Measurements from ENCODE around the gene EML6.

The EML6 gene

DNA sequence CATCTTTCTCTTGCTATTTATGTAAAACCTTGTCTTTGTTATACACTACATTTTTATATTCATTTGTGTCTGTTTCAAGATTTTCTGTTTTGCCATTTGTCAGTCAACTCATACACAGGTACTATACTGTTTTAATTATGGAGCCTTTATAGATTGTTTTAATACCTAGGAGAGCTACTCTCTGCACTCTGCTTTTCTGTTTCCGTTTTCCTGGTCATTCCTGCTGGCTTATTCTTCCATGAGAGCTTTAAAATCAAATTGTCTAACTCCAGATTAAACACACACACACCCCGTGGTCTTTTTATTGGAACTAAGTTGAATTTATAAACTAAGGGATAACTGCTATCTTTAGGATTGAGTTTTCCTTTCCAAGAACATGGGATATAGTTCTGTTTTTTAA is 165.6 kb downstream of the EML6 start:
- no peak for DNase-seq

DNA sequence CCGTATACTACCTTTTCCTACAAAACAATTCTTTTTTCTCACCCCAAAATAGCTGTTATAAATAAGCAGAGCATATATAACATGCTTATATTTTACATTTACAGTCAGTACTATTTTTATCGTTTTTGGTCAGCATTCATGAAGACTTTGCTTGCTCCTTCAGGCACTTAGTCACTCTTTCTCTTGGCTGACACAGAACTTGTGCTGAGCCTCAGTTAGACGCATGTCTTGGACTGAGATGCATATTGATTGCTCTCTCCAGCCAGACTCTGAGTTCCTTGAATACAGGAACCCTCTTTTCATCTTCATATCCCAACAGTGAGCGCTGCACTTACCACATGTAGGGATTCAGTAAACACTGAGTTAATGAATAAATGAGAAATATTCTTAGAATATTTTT is 168.4 kb downstream of the EML6 start:
- DNase-seq, result no peak

DNA sequence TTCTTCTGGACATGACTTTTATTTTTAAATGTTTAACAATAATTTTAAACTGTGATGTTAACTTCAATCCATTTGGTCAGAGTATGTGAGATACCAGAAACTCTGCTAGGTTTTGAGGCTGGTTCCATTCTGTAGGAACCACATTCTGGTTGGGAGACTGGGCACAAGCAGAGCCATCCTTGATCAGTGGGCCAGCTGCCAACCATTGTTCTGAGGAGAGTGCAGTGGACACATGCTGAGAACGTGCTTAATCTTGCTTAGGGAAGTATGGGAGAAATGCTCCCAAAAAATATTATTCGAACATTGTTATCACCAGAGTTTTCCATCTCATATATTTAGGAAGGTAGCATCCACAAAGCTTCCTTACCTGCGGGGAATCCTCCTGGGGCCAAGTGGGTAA is 171.0 kb downstream of the EML6 start:
- DNase-seq, result no peak

DNA sequence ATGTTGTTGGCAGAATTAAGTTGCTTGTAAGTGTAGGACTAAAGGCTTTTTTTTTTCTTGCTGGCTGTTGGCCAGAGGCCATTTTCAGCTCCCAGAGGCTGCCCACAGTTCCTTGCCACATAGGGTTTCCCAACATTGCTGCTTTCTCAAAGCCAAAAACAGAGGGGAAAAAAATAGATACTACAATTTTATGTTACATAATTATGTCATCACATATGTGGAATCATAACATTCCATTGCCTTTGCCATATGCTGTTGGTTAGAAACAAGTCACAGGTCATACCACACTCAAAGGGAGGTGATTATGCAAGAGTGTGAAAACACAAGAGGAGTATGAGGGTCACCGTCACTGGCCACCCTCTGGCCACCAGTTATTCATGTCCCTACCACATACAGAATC is 172.3 kb downstream of the EML6 start:
- no peak for DNase-seq

DNA sequence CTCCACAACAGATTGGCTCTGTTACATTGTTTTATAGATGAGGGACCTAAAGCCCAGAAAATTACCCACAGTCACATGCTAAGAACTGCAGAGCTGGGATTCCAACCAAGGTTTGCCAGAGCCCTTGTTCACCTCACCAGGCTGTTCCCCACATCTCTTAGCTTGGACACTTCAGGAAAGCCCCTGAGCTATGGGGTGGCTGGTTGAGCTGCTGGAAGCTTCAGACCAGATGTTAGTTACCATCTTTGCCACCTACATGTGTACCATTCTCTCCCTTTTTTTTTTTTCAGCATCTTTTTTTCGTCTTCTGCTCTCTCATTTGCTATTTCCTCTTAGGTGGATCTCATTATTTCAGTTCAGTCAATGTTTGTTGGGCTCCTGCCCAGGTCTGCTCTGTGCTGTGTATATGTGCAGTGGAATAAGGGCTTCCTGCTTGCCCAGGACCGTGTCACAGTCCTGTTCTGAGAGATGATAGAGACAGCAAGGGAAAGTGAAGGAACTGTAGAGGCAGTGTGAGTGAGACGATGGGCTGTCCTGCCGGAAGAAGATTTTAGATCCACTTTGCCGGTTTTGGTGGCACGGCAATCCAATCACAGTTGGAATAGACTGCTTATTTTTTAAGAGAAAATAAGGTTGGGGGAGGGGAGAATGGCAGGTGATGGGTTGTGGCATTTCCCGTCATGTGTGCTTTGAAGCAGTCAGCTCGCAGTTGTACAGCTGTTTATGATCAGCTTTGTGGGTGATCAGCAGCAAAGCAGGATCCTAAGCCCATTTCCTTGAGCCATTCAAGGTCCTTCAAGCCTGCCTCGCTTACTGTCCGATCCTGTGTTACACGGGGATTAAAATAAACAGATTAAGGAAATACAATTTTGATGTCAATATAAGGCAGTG is 174.2 kb downstream of the EML6 start:
- DNase-seq, result no peak

DNA sequence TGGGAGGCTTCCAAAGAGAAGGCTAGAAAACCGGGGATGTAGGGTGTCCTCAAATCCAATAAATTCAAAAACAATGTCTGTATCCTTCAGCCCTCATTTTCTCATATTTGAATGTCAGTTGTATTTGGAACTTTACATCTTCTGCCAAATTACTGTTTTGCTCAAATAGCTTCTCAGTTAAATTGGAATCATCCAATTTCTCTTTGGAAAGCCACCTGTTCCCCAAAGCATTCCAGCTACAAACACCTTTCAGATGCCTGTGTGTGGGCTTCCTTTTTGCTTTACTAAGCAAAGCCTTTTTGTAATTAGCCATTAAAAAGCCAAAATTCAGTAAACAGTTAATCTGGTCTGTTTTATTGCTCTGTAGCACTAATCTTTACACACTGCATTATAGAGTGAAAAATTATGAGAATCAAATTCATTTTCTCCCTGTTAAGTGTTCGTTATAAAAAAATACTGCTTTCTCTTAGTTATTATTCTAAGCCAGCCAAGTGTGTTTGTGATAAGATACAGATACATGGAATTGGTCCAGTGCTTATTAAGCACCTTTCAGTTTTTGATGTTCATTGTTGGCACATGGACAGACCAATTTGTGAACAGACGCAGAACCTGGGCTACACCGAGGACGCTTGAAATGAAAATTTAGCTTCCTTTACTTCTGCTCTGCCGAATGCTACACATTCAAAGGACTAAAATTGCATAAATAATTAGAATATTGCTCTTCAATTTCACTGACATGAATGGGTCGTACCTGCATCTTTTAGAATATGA is 175.2 kb downstream of the EML6 start:
- no peak for DNase-seq

DNA sequence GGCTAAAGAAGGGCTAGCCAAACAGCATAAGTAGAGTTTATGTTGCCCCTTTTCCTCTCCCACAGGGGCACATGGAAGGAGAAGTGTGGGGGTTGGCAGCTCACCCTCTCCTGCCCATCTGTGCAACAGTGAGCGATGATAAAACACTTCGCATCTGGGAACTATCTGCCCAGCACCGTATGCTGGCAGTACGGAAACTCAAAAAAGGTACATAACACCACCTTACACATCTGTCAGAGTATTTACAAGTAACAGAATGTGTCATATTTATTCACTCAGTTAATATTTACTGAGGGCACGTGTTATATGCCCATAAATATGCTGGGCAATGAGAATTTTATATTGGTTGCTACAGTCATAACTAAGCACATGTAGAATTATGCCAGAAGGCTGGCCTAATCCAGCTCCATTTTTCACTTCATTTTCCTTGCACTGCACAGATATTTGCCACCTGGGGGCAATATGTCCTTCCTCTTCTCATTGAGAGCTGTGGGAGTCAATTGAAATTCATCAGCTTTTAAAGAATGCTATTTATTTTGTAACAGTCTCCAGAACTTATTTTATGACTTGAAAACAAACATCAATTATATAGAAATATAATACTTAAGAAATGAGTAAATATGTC is 176.2 kb downstream of the EML6 start:
- no peak for DNase-seq

DNA sequence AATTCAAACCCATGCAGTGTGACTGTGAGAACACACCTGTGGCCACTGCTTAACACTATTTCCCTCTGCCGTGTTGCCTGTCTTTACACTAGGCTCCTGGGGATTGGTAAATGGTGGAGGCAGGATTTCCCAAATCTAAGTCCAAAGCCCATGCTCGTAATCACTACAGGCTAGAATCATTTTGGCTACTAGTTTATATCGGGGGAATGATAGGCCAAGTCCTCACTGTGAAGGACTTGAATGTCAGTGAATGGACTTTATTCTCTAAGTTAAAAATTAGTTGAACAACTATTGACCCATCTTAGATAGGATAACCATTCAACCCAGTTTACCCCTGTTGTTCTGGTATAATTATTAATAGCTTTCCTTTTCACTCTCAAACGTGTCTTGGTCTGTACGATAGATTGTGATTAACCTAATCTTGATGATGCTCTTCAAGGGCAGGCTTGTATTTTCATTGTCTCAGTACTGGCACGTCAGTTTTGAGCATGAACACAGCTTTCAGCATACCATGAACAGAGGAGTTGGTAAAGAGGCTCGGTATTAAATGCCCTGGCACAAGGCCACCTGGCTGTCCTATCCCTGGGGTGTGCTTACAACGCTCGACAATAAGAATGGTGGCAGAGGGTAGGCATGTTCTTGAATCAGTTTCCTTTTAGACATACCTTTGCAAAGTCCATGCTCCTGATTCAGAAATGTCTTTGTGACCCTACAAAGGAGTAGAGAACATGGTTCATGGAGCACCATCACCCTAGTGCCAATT is 177.9 kb downstream of the EML6 start:
- no peak for DNase-seq

DNA sequence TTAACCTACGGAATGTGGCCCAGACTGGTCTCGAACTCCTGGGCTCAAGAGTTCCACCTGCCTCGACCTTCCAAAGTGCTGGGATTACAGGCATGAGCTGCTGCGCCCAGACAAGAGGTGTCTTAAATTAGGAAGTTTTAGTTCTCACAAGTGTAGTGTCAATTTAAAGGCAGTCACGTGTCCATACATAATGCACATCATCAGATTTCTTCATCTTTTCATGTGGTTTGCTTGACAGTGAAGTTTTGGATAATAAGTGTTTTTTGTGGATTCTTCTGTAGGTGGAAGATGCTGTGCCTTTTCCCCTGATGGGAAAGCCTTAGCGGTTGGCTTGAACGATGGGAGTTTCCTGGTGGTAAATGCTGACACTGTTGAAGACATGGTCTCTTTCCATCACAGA is 179.3 kb downstream of the EML6 start:
- DNase-seq, result no peak

DNA sequence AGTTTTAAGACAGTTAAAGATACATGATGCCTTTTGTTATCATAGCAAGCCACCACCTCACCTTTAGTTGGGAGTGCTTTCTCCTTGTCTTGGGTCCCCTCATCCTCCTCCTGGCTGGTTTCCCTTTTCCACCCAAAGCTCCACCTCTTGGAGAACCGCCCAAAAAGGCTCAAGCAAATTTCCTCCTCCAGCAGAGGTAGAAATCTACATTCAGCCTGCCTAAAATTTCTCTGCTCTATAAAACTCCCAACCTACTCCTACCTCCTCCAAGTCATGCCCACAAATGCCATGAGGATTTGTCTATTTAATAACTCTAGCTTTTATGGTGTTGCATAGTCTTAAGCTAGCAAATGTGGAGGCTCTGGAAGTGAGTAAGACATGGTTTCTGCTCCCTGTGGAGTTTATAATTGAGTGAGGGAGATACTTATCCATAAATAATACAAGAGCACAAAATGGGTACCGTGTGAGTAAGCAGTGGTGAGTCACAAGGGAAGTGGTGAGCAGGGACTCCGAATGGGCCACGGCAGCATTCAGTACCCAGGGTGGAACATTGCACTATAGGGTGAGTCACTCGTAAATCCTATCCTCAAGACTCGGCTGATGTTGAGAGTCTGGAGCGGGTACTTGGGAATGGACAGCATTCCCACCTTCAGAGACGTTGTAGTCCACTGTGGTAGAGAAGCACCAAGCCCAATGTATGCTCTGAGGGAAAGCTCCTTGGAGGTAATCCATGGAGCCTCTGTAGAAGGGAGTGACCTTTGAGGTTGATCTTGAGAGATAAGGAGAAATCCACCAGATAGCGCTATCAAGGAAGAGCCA is 180.5 kb downstream of the EML6 start:
- DNase-seq, result peak; percentile 89

DNA sequence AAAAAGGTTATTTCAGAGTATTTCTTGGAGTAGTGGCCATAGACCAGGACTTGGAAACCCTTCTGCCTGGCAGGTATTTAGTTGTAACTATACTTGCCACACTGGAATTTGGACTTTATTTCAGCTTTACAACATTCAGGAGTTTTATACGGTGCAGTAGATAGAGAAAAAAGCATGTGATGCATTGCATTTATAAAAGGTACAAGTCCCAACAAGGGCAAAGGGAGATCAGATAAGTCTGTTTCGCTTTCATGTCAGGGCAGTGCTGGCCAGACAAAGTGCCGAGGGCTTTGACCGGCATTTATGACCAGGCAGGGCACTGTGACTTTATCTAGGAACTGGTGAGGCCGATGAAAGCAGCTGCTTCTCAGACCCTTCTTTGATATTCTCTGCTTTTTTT is 181.4 kb downstream of the EML6 start:
- no peak for DNase-seq

DNA sequence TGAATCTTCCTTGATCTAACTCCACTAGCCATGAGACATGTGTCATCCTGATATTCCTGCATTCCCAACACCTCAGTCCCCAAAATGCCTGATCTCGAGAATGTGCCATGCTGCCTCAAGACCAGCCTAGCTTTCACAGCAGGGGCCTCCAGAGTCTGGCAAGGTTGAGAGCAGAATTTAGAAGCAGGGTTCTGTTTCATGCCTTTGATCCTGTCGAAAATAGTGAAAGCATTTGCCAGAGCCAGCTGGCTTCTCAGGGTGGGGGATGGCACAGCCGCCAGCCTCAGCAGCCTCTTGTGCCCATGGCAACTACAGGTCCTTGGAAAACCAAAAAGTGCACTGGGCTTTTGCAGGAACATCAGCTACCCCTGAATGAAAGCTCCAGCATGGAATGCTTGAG is 183.3 kb downstream of the EML6 start:
- no peak for DNase-seq

DNA sequence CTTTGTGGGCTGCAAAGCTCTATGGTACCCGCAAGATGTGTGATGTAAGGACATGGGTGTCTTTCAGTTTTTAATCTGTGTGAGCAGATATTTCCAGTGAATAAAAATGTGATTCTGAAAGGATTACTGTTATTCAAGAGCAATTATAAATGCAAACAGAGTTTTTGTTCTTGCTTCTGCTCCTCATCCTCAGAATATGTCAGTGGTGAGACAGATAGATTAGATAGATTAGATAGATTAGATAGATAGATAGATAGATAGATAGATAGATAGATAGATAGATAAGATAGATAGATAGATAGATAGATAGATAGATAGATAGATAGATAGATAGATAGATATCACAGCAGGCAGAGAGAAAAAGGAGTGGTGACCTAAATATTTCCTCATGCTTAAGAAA is 184.2 kb downstream of the EML6 start:
- DNase-seq, result no peak

DNA sequence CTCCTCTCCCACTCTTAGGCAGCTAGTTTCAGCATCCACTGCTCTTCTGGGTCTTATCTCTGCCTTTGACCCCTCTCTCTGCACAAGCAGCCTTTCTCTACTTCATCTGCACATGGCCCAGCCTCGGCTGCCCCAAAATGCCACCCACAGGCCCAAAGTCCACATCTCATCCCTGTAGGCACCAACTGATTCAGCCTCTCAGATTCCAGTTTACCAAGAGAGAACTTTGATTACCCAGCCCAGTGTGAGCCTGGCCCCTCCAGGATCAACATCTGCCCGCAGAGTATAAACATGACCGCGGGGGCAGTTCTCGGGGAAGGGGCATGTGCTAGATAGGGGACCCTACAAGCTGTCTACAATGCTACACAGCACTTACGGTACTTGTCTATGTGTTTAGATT is 185.1 kb downstream of the EML6 start:
- DNase-seq, result no peak

DNA sequence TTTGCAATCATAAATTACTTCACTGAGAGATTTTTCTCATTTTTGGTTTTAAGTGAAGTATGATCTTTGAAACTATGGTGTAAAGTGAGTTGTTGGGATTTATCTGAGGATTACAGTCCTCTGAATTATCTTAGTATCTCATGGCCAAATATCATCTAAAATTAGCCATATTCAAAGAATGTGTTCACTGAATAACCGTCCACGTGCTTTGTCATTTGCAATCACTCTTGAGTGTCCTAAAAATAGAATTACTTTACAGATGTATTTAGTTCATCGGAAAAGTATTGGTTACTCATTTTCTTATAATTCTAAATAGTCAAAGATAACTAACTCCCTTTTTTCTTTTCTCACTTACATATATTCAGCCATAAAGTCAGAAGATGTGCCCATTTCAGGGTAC is 185.5 kb downstream of the EML6 start:
- no peak for DNase-seq

DNA sequence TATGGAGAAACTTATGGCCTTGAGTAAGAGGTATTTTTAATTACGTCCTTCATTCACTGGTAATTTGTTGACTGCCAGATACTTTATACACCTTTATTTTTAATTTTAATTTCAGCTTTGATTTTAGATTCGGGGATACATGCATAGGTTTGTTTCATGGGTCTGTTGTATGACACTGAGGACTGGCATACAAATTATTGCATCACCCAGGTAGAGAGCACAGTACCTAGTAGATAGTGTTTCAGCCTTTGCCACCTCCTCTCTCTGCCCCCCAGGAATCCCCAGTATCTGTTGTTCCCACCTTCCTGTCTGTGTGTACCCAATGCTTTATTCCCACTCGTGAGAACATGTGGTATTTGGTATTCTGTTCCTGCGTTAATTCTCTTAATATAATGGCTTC is 188.8 kb downstream of the EML6 start:
- DNase-seq, result no peak

DNA sequence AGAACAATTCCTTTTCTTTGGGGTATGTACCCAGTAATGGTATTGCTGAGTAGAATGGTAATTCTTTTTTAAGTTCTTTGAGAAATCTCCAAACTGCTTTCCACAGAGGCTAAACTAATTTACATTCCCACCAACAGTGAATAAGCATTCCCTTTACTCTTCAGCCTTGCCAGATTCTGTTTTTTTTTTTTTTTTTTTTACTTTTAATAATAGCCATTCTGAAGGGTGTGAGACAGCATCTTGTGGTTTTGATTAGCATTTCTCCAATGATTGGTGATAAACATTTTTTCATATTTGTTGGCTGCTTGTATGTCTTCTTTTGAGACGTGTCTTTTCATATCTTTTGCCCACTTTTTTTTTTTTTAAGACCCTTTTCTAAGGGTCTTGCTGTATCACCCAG is 189.4 kb downstream of the EML6 start:
- DNase-seq, result no peak

DNA sequence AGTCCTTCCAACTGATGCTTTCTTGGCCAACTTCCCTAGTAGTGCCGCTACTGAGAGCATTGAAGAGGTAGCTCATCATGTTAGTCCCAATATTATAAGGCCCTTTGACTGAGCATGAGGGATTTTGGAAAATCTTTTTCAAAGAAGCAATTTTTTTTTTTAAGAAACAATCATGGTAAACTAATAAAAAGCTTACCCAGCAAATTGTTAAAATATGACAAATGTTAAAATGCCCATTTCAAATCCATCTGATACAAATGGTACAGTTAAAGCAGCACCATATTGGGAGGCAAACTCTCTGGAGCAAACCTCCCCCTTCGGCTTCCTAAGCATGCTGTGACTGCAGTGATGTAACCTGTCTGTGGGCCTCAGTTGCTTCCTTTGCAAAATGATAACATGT is 191.2 kb downstream of the EML6 start:
- DNase-seq, result no peak

DNA sequence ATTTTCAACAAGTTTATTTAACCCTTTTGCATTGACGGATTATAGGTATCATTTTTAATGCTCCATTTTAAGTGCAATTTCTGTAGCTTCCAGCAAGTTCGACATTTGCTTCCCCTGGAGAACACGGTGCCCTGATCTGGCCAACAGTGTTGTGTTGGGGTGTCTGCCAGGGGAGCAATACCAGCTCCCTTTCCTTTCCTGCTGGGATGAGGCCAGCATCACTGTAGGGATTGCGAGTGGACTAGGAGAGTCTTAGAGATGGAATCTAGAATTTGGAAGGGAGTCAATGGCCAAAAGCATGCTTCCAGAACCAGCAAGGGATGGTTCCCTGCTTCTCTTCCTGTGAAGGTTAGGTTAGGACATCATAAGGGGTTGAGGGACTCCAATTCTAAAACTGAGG is 191.6 kb downstream of the EML6 start:
- DNase-seq, result no peak

DNA sequence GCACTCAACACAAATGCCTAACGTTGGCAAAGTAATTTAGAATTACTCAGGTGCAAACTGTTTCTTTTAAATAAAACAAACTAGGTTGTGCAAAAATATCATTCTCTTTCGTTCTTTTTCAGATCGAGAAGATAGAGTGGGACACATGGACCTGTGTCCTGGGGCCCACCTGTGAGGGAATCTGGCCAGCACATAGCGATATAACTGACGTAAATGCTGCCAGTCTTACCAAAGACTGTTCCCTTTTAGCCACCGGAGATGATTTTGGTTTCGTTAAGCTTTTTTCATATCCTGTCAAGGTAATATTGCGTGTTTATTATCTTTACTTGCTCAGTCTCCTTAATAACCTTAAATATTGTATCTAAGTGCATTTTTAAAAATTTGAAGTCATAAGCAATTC is 193.2 kb downstream of the EML6 start:
- no peak for DNase-seq

DNA sequence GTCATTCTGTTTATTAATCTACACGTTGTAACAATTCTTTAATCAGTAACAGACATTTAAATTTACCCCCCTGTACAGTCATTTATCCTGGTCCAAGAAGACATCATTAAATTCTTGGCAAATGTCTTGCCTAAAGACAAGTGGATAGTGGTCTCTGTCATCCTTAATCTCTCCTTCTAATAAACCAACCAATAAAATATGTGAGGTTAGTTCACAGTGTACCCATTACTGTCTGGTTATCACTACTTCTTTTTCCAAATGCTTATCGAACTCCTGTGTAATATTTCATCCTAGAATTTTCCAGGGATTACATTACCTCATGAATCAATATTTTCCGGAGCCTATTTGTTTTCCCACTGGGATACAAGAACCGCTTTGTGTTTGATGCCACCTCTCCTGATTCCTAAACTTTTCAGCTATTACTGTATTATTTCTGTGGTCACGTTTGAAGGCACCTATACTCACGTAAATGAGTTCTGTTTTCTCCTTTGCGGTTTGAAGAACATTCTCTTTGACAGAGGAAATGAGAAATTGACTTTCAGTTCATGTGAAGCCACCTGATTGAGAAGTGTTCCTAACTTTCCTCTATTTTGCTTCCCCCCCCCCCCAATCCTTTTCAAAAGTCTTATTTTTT is 195.3 kb downstream of the EML6 start:
- no peak for DNase-seq

DNA sequence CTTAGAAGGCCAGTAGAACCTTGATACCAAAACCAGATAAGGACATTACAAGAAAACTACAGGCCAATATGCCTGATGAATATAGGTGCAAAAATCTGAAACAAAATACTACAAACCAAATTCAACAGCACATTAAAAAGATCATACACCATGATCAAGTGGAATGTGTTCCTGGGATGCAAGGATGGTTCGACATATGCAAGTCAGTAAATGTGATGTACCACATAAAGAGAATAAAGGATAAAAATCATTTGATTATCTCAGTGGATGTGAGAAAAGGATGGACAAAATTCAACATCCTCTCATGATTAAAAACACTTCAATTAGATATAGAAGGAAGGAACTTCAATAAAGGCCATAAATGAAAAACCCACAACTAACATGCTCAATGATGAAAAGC is 197.2 kb downstream of the EML6 start:
- DNase-seq, result no peak

Measured in SIG-M5 (cell line).